Progenitor cell of endocrine pancreas (in vitro differentiated cells): ENCODE data around the gene SGPL1. TPM values are rescaled to one million over a fixed set of nuclear protein-coding genes. Genes with fewer than 3 reads are reported as not detected.

Source experiments
- DNase-seq: peaks from one replicate; pipeline ENCODE4 v3.0.0; 2021; ENCODE audit warnings: low spot score; ENCODE audit not compliant: unreplicated experiment
- H3K27ac Mint-ChIP-seq: 2 replicates; pipeline ENCODE4 v1.8.0; 2021; ENCODE audit warnings: mild to moderate bottlenecking, moderate library complexity, mixed read lengths
- H3K27me3 Mint-ChIP-seq: 2 replicates; pipeline ENCODE4 v1.8.0; 2021; ENCODE audit warnings: mixed read lengths
- H3K36me3 Mint-ChIP-seq: 2 replicates; pipeline ENCODE4 v1.8.0; 2022; ENCODE audit warnings: mixed read lengths; ENCODE audit not compliant: insufficient read depth
- H3K4me1 Mint-ChIP-seq: 2 replicates; pipeline ENCODE4 v1.8.0; 2021; ENCODE audit warnings: low read depth, mixed read lengths
- H3K4me3 Mint-ChIP-seq: 2 replicates; pipeline ENCODE4 v1.8.0; 2021; ENCODE audit warnings: low read depth, mild to moderate bottlenecking, moderate library complexity, mixed read lengths
- H3K9me3 Mint-ChIP-seq: 2 replicates; pipeline ENCODE4 v1.8.0; 2021; ENCODE audit warnings: low read depth, mixed read lengths
- CTCF ChIP-seq: fragments of 200-600 bp; sonication (generic); IDR thresholded peaks from one replicate; pipeline ENCODE4 v1.5.0; 2021; ENCODE audit warnings: antibody characterized with exemption, mild to moderate bottlenecking; ENCODE audit not compliant: unreplicated experiment
- total RNA-seq: library from RNA; stranded (reverse); gene quantifications from 2 replicates; pipeline ENCODE4 v1.2.1, GENCODE V29; 2021

The SGPL1 gene
- total RNA-seq, 1 donor from 2014 or later, result 82.1 TPM

GRCh38 chr10:70833601-70834000 lies 17.9 kb downstream of the SGPL1 start:
- H3K4me1 Mint-ChIP-seq, result peaks cover 18% of the 10 kb centered on the region
- H3K36me3 Mint-ChIP-seq, result peaks cover 31% of the 10 kb centered on the region
- DNase-seq, result no peak
- no peaks in the 10 kb centered on the region for H3K27me3 Mint-ChIP-seq
- no peak overlapping the region for H3K4me3 Mint-ChIP-seq
- no peak for TF ChIP-seq CTCF
- H3K27ac Mint-ChIP-seq, result no peak overlapping the region
- peaks cover 3% of the 10 kb centered on the region for H3K9me3 Mint-ChIP-seq

GRCh38 chr10:70834021-70834420 lies 18.3 kb downstream of the SGPL1 start:
- DNase-seq, result no peak
- H3K27me3 Mint-ChIP-seq, result no peaks in the 10 kb centered on the region
- H3K36me3 Mint-ChIP-seq, result peaks cover 31% of the 10 kb centered on the region
- H3K4me3 Mint-ChIP-seq, result no peak overlapping the region
- peaks cover 3% of the 10 kb centered on the region for H3K9me3 Mint-ChIP-seq
- H3K4me1 Mint-ChIP-seq, result peaks cover 14% of the 10 kb centered on the region
- H3K27ac Mint-ChIP-seq, result no peak overlapping the region
- no peak for TF ChIP-seq CTCF

- Mint-ChIP-seq H3K27ac (no peak overlapping the region), H3K27me3 (no peaks in the 10 kb centered on the region), H3K9me3 (peaks cover 3% of the 10 kb centered on the region), H3K4me1 (peaks cover 8% of the 10 kb centered on the region), H3K36me3 (peaks cover 31% of the 10 kb centered on the region), H3K4me3 (no peak overlapping the region)
- no peak for TF ChIP-seq CTCF
- DNase-seq, result no peak
These were observed 18.8 kb downstream of the SGPL1 start for GRCh38 chr10:70834441-70835151.

GRCh38 chr10:70836319-70836718 lies 20.6 kb downstream of the SGPL1 start:
- H3K36me3 Mint-ChIP-seq, result peaks cover 29% of the 10 kb centered on the region
- H3K9me3 Mint-ChIP-seq, result peaks cover 3% of the 10 kb centered on the region
- peak overlapping the region; percentile 62 for H3K27ac Mint-ChIP-seq
- H3K27me3 Mint-ChIP-seq, result no peaks in the 10 kb centered on the region
- no peak for TF ChIP-seq CTCF
- H3K4me3 Mint-ChIP-seq, result no peak overlapping the region
- DNase-seq, result no peak
- peaks cover 1% of the 10 kb centered on the region for H3K4me1 Mint-ChIP-seq

GRCh38 chr10:70837660-70838059 lies 21.9 kb downstream of the SGPL1 start:
- Mint-ChIP-seq H3K36me3 (peaks cover 38% of the 10 kb centered on the region), H3K4me3 (no peak overlapping the region), H3K4me1 (no peaks in the 10 kb centered on the region), H3K27ac (no peak overlapping the region), H3K9me3 (peaks cover 6% of the 10 kb centered on the region), H3K27me3 (no peaks in the 10 kb centered on the region)
- TF ChIP-seq CTCF, result no peak
- no peak for DNase-seq
